HG03103 (cell line): ENCODE data around the gene HDAC7.
A peak's percentile ranks its signal among the peaks of the same experiment; 100 is the strongest.

Source experiments
- ATAC-seq: cut with Tn5 transposase; IDR thresholded peaks from one replicate; pipeline ENCODE4 v1.9.1; 2021; ENCODE audit warnings: low read depth; ENCODE audit not compliant: unreplicated experiment

The HDAC7 gene

DNA sequence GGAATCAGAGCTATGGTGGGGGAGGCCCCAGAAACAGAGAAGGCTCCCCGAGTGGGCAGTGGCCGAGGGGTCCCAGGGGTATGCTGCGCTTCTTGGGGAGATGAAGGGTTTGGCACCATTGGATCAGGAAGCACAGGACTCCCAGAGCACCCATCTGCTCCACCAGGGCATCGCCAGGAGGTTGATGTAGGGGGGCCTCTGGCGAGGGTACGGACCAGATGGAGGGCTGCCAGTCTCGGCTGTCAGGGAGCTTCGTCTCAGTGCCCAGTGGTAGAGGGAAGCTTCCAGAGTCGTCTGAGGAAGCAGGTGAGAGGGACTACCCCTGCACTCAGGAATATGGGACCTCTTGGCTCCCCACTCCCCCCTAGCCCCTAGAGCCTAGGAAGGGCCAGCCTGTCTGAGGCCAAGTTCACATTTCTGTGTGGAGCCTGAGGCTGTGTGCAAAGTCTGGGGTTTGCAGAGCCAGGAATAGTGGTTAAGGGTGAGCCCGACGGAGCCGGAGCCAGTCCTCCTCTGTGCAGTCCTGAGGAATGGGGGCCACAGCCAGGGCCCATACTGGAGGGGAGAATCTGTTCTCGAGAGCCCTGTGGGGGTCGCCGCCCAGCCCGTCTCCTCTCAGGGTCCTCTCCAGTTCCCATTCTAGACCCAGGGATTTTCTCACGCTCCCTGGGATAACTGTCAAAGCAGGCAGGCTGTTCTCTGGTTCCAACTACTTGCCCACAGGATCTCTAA is 36.5 kb downstream of the HDAC7 start:
- ATAC-seq, result no peak

DNA sequence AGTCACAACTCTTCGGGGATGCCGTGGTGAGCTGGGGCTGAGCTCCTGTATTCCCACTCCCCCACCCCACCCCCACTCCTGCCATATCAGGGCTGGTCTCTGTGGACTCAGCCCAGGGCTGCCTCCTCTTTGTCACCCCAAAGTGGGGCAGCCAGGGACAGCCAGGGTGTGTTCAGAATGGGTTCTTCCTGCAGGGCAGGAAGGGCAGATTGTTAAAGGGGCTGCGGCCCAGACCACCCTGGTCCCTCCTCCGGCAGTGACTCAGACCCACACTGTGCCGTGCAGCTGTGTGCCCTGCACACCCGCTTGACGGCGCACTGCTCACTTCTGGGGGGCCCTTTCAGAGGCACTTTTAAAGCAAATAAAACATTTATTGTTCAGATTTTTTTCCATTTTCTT is 37.3 kb downstream of the HDAC7 start:
- ATAC-seq, result no peak

DNA sequence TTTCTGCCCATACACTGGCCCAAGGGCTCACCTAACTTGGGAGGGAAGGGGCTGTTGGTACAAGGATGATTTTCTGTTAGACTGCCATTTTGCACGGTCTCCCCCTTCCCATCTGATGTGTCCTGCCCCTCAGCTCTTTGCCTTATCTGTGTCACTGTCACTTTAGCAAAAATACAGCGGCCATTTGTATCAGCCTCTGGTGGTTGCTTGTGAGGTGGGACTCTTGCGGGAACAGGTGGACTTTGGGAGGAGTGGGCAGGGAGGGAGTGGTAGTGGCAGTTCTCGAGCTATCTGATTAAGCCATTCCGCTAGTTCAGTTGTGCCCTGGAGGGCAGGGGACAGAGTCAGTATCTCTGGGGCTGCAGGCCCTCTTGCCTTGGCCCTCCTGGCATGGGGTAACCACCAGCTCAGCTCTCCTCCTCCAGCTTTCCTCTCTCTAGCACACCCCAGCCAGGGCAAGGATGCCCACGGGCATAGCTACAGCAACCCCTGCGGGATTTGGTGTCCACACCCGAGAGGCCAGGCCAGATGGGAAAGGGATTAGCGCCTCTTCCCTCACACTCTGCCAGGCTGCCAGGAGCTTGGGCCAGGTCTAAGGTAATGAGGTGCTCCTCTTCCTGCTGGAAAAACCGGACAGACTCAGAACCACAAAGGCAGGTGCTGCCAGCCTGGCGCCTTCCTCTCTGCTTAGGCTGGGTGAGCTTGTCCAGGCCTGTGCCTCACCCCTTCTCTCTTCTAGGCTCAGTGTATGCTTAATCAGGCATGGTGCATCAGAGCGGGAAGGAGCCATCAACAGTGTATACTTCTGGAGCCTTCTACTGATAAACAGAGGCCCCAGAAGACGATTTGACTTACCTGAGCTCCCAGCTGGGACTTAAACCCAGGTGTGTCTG is 38.0 kb downstream of the HDAC7 start:
- ATAC-seq, result no peak

DNA sequence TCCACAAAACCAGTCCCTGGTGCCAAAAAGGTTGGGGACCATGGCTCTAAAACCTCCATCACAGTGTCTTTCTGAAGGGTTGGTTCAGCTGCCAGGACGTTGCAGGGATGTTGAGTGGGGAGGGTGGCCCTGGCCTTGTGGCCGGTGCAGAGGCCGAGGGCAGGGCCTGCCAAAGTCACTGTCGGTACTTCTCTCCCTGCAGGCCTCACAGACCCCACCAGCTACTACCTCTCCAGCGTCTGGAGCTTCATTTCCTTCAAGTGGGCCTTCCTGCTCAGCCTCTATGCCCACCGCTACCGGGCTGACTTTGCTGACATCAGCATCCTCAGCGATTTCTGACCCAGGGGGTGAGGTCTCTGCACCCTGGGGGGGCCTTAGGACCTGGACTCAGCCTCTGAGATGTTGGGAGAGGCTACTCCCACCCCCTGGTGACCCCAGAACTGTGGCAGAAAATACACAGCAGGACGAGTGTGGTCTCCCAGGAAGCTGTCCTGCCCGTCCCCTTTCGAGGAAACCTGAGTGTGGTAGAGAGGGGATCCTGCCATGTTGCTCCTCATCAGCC is 39.7 kb downstream of the HDAC7 start:
- no peak for ATAC-seq

DNA sequence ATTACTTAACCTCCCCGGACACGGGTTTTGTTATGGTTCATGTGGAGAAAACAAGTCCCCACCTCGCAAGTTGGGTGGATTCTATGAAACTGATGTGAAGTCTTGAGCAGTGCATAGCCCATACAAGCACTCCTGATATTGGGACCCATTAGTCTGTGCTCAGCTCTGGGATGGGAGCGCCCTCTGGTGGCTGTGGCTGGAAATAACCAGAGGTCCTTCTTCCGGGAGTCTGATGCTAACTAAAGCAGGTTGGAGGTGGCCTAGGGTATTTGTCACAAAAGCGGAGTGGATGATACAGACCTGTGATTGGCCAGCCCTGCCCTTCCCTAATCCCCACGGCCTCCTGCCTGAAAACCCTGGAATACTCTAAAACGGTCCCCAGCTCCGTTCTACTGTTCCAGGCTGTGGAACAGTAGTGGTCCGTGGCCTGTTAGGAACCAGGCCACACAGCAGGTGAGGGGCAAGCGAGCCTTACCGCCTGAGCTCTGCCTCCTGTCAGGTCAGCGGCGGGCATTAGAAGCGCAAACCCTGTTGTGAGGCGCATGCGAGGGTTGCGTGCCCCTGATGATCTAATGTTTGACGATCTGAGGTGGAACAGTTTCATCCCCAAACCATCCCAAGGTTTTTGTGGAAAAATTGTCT is 40.3 kb downstream of the HDAC7 start:
- peak; percentile 84 for ATAC-seq

DNA sequence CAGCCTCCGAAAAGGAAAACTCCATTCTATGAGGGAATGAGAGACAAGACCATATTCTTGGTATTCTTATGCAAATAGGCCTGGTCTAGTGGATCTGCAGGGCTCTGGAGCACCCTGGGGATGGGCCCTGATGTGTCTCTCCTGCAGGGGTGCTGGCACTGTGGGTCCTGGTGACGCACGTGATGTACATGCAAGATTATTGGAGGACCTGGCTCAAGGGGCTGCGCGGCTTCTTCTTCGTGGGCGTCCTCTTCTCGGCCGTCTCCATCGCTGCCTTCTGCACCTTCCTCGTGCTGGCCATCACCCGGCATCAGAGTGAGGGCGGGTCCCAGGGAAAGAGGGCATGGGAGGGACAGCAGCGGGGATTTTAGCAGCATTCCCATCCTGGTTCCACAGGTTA is 40.8 kb downstream of the HDAC7 start:
- ATAC-seq, result no peak

DNA sequence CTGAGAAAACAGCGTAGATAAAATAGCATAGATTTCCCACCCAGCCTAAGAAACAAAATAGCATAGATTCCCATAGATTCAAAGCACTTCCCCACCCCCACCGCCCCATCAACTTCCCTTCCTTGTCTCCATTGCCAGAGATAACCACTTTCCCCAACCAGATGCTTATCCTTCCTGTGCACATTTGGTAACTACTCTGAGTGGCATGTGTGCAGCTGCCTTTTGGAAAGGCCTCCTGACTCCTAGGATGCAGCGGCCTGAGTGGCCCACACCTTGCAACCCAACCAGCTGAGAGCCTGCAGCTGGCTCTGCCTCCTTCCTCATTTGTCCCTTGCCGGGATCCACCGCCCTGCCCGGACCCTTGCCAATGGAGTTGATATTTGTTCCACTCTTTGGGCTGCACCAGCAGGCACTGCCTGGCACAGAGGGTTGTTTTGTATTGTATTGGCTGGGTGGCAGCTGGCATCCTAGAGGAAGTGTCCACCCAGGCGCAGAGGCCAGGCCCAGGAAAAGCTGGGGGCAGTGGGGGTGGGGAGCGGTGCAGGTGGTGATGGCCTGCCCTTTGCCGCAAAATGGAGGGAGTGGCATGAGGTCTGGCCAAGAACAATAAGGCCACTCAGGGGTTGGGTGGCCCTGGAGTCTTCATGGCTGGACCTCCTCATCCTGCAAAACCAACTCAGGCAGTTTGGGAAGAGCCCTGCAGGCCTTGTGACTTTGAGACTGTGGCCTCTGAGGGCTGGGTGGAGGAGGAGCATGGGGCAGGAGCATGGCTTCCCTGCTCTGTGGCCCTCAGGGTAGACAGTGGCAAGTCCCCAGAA is 41.8 kb downstream of the HDAC7 start:
- no peak for ATAC-seq

DNA sequence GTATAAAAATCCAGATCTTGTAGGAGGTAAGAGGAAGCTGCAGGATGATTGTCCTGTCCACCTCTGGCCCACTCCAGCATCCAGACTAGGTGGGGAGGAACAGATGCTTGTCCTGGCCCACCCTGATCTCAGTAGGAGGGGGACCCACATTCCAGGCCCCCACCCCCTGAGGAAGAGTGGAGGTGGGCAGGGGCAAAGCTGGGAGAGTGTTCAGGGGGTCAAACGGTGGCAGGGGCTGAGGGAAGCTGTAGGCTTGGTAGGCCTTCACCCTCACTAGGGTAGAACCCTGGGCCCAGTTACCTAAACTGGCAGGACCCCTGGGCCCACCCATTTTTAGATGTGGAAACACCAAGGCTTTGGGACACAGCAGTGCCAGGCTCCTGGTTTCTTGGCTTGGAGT is 42.6 kb downstream of the HDAC7 start:
- no peak for ATAC-seq

DNA sequence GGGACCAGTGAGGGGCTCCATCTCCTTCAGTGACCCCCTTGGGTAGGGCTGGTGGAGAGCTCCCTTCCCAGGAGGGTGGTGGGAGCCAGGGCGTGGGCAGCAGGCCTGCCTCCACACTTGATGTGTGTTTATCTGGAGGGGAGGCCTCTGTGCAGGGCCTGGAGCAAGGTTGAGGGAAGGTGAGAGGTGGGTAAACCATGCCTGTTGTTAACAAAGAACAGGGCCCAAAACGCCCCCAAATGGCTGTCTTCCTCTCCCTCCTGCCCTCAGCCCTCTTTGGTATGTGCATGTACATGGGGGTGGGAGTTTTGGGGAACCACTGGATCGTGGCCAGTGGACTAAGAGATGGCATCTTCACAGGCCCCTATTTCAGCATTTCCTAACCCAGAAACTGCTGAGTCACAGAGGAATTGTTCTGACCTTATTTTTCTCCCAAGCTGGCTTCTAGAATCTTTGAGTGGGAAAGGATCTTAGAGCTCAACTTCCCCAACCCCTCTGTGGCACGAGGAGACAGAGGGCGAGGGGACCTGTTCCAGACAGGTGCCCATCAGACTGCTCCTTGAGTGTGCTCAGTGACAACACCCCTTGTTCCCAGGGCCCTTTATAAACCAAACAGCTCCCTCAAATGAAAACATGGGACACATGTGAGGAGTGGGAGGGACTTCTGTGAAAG is 43.1 kb downstream of the HDAC7 start:
- no peak for ATAC-seq

DNA sequence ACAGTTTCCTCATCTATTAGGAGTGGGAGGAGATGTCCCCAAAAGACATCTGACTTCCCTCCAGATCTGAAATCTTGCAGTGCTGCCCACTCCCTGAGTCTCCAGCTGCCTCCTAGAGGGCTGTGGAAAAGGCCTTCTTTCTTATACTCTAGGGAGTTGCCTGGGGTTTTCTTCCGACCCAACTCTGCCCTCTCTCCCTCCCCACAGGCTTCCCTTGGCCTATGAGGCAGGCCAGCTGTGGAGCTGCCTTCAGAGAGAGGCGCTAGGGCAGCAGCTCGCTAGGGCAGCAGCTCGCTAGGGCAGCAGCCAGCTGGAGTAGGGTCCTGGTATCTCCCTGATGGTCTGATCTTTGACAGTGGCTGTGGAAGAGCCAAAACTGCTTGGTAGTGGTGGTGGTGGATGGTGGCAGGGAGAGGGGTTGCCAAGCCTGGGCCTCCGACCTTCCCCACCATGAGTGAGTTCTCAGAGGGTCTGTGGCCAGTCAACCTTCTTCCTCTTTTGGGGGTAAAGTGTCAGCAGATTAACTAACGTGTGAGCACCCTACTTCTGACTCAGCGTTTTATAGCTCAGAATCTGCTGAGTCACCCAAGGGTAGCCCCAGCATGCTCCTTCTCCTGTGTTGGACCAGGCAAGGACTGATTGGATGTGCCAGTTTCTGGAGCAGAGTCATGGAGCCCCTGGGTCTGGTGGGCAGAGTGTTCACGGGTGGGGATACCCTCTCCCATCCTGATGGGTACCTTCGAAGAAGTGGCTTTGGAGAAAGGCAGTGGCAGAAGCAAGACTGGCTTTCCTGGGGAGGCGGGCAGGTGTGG is 44.4 kb downstream of the HDAC7 start:
- no peak for ATAC-seq

DNA sequence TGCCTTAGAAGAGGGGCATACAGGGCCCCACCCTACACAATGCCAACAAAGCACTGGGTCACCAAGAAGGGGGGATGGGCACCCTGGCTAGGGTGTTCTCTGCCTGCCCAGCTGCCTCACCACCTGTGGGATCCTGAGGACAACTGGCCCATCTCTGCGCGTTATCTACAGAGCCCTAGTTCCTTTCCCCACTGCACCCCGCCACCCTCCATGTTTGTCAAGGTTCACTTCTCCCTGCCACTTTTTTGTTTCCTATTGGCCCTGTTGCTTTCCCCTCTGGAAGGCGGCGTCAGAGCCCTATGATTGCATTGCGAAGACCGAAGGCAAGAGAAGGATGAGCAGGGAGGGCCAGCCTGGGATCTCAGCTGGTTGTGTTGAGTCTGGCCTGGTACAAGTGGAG is 45.0 kb downstream of the HDAC7 start:
- ATAC-seq, result no peak

DNA sequence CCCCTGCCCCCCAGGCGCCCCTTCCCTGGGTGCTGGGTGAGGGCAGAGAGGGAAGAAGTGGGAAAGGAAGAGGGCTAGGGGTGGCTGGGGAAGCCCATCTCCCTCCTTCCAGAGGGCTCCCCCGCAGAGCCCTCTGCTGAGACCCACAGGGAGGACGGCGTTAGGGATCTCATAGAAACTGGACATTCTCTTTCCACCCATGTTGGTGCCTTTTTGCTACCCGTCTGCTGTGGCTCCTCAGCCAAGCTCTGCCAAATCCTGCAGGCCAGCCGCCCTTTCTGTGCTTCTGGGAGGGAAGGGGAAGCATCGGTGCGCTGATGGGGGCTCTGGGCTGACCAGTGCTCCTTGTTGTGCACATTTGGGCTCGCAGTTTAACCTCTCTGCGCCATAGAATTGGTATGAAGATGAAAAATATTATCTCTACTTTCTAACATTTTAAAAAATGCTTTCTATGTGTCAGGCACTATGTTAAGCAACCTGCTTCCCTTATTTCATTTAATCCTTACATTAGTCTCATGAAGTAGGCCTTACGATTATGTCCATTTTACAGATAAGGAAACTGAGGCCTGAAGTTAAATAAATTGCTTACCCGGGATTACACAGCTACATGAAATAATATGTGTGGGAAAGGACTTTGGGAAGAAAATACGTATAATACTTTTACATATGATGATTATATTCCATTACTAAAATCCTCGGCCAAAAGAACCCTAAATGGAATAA is 45.7 kb downstream of the HDAC7 start:
- no peak for ATAC-seq

DNA sequence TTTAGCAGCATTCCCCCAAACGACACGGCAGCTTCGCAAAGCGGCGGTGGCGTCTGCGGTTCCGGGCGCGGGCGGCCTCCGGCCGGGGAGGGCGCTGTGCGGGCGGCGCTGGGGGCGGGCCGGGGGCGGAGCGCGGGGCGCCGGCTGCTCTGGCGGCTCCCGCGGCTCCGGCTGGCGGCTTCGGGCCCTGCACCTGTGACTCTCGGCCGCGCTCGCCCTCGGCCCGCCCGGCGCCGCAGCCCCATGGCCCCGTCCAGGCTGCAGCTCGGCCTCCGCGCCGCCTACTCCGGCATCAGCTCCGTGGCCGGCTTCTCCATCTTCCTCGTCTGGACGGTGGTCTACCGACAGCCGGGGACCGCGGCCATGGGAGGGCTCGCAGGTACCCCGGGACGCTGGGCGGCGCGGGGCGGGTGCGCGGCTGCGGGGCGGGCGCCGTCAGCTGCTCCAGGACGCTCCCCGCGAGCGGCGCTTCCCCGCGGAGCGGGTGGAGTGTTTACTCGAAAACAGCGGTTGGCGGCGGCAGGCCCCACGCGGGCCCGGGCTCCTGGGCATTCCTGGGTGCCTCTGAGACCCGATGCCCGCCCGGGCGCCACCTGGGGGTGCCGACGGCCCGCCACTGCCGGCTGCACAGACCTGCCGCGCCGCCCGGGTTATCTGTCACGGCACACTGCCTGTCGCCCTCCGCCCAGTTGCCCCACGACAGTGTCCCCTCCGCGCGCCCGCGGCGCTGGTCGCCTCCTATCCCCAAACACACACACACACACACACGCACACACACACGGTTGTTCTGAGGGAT is 46.4 kb downstream of the HDAC7 start, which contains the start of gene SLC48A1:
Gene SLC48A1 (plus strand): TSS at position 177 of the 796 bp plus-strand sequence. CDS start 67 bp downstream, at position 244.
- peak; percentile 59 for ATAC-seq

DNA sequence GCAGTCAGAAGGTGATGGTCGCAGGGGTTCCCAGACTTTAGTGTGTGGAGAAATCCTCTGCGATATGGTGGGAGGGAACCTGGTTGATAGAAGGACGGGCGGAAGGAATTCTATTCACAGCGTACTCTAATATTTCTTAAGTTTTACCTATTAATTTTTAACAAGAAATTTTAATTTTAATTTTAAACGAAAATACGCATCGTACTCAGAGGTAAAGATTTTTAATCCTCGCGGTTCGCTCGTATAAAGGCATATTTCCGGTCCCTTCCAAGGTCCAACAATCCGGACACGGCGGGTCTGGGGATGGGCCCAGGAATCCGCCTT is 47.0 kb downstream of the HDAC7 start:
- ATAC-seq, result no peak

DNA sequence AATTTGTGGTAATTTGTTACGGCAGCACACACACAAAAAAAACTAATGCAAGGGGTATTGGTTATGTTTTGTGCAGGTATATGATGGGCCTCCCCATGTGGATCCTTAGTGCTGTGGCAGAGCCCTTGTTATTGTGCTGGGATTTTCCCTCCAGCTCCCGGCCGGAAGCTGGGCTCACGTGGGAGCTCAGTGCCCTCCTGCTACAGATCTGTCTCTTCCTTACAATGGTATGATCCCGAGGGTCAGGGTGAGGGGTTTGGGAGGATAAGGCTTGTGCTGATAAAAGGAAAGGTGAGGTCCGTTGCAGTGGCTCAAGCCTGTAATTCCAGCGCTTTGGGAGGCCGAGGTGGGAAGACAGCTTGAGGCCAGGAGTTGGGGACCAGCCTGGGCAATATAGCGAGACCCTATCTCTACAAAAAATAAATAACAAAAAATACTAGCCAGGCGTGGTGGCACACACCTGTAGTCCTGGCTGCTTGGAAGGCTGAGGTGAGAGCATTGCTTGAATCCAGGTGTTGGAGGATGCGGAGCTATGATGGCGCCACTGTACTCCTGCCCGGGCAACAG is 47.5 kb downstream of the HDAC7 start:
- no peak for ATAC-seq

DNA sequence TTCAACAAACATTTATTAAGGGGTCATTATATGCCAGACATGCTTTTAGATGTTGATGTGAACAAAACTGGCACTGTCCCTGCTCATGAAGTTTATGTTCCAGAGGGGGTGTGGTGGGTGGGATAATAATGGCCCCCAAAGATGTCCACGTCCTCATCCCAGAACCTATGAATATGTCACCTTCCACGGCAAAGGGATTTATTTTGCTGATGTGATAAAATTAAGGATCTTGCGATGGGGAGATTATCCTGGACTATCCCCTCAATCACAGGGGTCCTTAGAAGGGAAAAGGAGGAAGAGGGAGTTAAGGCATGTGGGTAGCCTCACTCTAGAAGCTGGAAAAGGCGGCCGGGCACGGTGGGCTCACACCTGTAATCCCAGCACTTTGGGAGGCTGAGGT is 48.4 kb downstream of the HDAC7 start:
- ATAC-seq, result no peak

DNA sequence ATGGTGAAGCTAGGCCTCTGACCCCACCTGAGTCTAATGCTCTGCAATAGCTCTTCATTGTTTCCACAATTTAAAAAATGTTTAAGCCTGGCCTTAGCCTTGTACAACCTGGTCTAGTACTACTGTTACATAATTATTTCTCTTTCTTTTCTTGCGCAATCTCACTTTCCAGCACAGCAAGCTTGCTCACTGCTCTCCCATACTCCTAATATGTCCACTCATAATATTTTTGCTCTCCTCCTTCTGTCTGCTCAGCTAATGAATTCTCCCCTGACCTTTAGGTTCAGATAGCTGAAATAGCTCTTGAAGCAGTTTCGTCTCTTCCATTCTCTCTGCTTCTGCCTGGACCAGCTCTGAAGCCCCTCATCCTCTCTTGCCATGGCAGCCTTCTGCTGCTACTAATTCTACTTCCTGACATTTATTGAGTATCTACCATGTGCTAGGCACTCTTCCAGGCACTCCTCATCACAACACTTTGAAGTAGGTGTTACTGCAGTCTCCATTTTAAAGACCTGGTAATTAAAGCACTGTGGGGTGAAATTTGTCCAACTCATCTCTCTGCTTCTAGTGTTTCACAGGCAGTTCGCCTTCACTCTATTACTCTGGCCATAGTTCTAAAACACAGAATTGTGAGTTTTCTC is 49.5 kb downstream of the HDAC7 start:
- no peak for ATAC-seq
